HG03159 (cell line): ENCODE results near the gene RPAP3.

ENCODE experiments used
- ATAC-seq: cut with Tn5 transposase; IDR thresholded peaks from one replicate; pipeline ENCODE4 v1.9.1; 2021; ENCODE audit warnings: mild to moderate bottlenecking, moderate library complexity; ENCODE audit not compliant: unreplicated experiment

The RPAP3 gene

GRCh38 chr12:47611906-47612305 lies 93.9 kb downstream of the RPAP3 start:
- no peak for ATAC-seq
